Stimulated activated memory B cell treated with anti-CD40 and anti-IgM and Interleukin-4, amounts not matched to agents 10 μg/mL and 1 μg/mL and 100 μg/mL, for 72 hours (primary cell): ENCODE data around the gene VASH1.
"Not testable (repeated sequence)": the region's sequence is repeated elsewhere in the genome, so short reads cannot be mapped to it uniquely, and the experiment has no call there.

ENCODE experiments used
- ATAC-seq: fragments of 150-1000 bp; cut with Tn5 transposase; 2 replicates; pipeline ENCODE4 v1.10.0; 2021
- H3K27ac Mint-ChIP-seq: one replicate; pipeline ENCODE4 v1.8.0; 2022; ENCODE audit warnings: mild to moderate bottlenecking, mixed read lengths
- H3K27me3 Mint-ChIP-seq: one replicate; pipeline ENCODE4 v1.8.0; 2022; ENCODE audit warnings: mixed read lengths
- H3K36me3 Mint-ChIP-seq: one replicate; pipeline ENCODE4 v1.8.0; 2022; ENCODE audit warnings: mixed read lengths
- H3K4me1 Mint-ChIP-seq: one replicate; pipeline ENCODE4 v1.8.0; 2022; ENCODE audit warnings: mixed read lengths
- H3K4me3 Mint-ChIP-seq: one replicate; pipeline ENCODE4 v1.8.0; 2022; ENCODE audit warnings: mild to moderate bottlenecking, moderate library complexity, mixed read lengths
- H3K9me3 Mint-ChIP-seq: one replicate; pipeline ENCODE4 v1.8.0; 2022; ENCODE audit warnings: mixed read lengths

VASH1 gene

GRCh38 chr14:76727901-76728300 is 33.4 kb upstream of the VASH1 start:
- ATAC-seq: no peak
- Mint-ChIP-seq H3K4me1 (no peaks in the 10 kb centered on the region), H3K9me3 (no peaks in the 10 kb centered on the region), H3K36me3 (no peaks in the 10 kb centered on the region), H3K27ac (no peak overlapping the region), H3K4me3 (no peak overlapping the region), H3K27me3 (peaks cover 29% of the 10 kb centered on the region)

- peaks cover 29% of the 10 kb centered on the region for H3K27me3 Mint-ChIP-seq
- H3K4me3 Mint-ChIP-seq: no peak overlapping the region
- H3K27ac Mint-ChIP-seq: no peak overlapping the region
- H3K36me3 Mint-ChIP-seq: no peaks in the 10 kb centered on the region
- no peak for ATAC-seq
- no peaks in the 10 kb centered on the region for H3K9me3 Mint-ChIP-seq
- no peaks in the 10 kb centered on the region for H3K4me1 Mint-ChIP-seq
These were observed 32.0 kb upstream of the VASH1 start for GRCh38 chr14:76729258-76729657.

- no peak for ATAC-seq
- Mint-ChIP-seq H3K36me3 (no peaks in the 10 kb centered on the region), H3K4me3 (no peak overlapping the region), H3K27ac (no peak overlapping the region), H3K4me1 (no peaks in the 10 kb centered on the region), H3K27me3 (peaks cover 28% of the 10 kb centered on the region), H3K9me3 (no peaks in the 10 kb centered on the region)
These were observed 31.2 kb upstream of the VASH1 start for GRCh38 chr14:76729953-76730505.

GRCh38 chr14:76734501-76734900 is 26.8 kb upstream of the VASH1 start:
- not testable (repeated sequence) for H3K36me3 Mint-ChIP-seq, H3K27ac Mint-ChIP-seq, H3K4me1 Mint-ChIP-seq, H3K4me3 Mint-ChIP-seq, ATAC-seq
- peaks cover 20% of the 10 kb centered on the region for H3K27me3 Mint-ChIP-seq
- H3K9me3 Mint-ChIP-seq: peaks cover 11% of the 10 kb centered on the region

- H3K36me3 Mint-ChIP-seq: peaks cover 14% of the 10 kb centered on the region
- ATAC-seq: no peak
- no peaks in the 10 kb centered on the region for H3K4me1 Mint-ChIP-seq
- peaks cover 25% of the 10 kb centered on the region for H3K27me3 Mint-ChIP-seq
- no peak overlapping the region for H3K27ac Mint-ChIP-seq
- peaks cover 20% of the 10 kb centered on the region for H3K9me3 Mint-ChIP-seq
- H3K4me3 Mint-ChIP-seq: no peak overlapping the region
These were observed 24.8 kb upstream of the VASH1 start for GRCh38 chr14:76736514-76736913.

GRCh38 chr14:76741074-76741473 is 20.2 kb upstream of the VASH1 start:
- Mint-ChIP-seq H3K4me1 (no peaks in the 10 kb centered on the region), H3K4me3 (no peak overlapping the region), H3K36me3 (peaks cover 14% of the 10 kb centered on the region), H3K27ac (no peak overlapping the region), H3K27me3 (peaks cover 51% of the 10 kb centered on the region), H3K9me3 (peaks cover 19% of the 10 kb centered on the region)
- ATAC-seq: no peak

- no peak overlapping the region for H3K4me3 Mint-ChIP-seq
- no peak for ATAC-seq
- no peaks in the 10 kb centered on the region for H3K4me1 Mint-ChIP-seq
- H3K27ac Mint-ChIP-seq: no peak overlapping the region
- H3K27me3 Mint-ChIP-seq: peaks cover 51% of the 10 kb centered on the region
- H3K9me3 Mint-ChIP-seq: peaks cover 15% of the 10 kb centered on the region
- peaks cover 14% of the 10 kb centered on the region for H3K36me3 Mint-ChIP-seq
These were observed 19.1 kb upstream of the VASH1 start for GRCh38 chr14:76742185-76742584.

- ATAC-seq: no peak
- H3K9me3 Mint-ChIP-seq: peaks cover 15% of the 10 kb centered on the region
- H3K4me3 Mint-ChIP-seq: no peak overlapping the region
- H3K4me1 Mint-ChIP-seq: no peaks in the 10 kb centered on the region
- no peak overlapping the region for H3K27ac Mint-ChIP-seq
- H3K36me3 Mint-ChIP-seq: peaks cover 14% of the 10 kb centered on the region
- H3K27me3 Mint-ChIP-seq: peaks cover 51% of the 10 kb centered on the region
These were observed 18.3 kb upstream of the VASH1 start for GRCh38 chr14:76742966-76743365.

- Mint-ChIP-seq H3K4me1 (no peaks in the 10 kb centered on the region), H3K27me3 (peaks cover 18% of the 10 kb centered on the region), H3K36me3 (no peaks in the 10 kb centered on the region), H3K27ac (no peak overlapping the region), H3K4me3 (no peak overlapping the region), H3K9me3 (no peaks in the 10 kb centered on the region)
- no peak for ATAC-seq
These were observed 8.5 kb upstream of the VASH1 start for GRCh38 chr14:76752744-76753143.

GRCh38 chr14:76753541-76754198 is 7.6 kb upstream of the VASH1 start:
- no peaks in the 10 kb centered on the region for H3K36me3 Mint-ChIP-seq
- peaks cover 26% of the 10 kb centered on the region for H3K27me3 Mint-ChIP-seq
- no peak overlapping the region for H3K27ac Mint-ChIP-seq
- no peak overlapping the region for H3K4me3 Mint-ChIP-seq
- H3K9me3 Mint-ChIP-seq: no peaks in the 10 kb centered on the region
- no peak for ATAC-seq
- no peaks in the 10 kb centered on the region for H3K4me1 Mint-ChIP-seq

GRCh38 chr14:76754586-76754985 is 6.7 kb upstream of the VASH1 start:
- Mint-ChIP-seq H3K27ac (no peak overlapping the region), H3K4me1 (no peaks in the 10 kb centered on the region), H3K27me3 (peaks cover 36% of the 10 kb centered on the region), H3K36me3 (no peaks in the 10 kb centered on the region), H3K4me3 (no peak overlapping the region), H3K9me3 (no peaks in the 10 kb centered on the region)
- no peak for ATAC-seq

GRCh38 chr14:76755610-76756370 is 5.5 kb upstream of the VASH1 start:
- no peak overlapping the region for H3K27ac Mint-ChIP-seq
- no peaks in the 10 kb centered on the region for H3K9me3 Mint-ChIP-seq
- H3K4me1 Mint-ChIP-seq: peaks cover 2% of the 10 kb centered on the region
- no peak for ATAC-seq
- no peaks in the 10 kb centered on the region for H3K36me3 Mint-ChIP-seq
- H3K4me3 Mint-ChIP-seq: no peak overlapping the region
- peaks cover 48% of the 10 kb centered on the region for H3K27me3 Mint-ChIP-seq

GRCh38 chr14:76756371-76756750 is 4.9 kb upstream of the VASH1 start:
- Mint-ChIP-seq H3K27me3 (peaks cover 51% of the 10 kb centered on the region), H3K4me1 (peaks cover 6% of the 10 kb centered on the region)

GRCh38 chr14:76759589-76759988 is 1.7 kb upstream of the VASH1 start:
- ATAC-seq: no peak
- Mint-ChIP-seq H3K4me1 (peaks cover 14% of the 10 kb centered on the region), H3K9me3 (no peaks in the 10 kb centered on the region), H3K36me3 (no peaks in the 10 kb centered on the region), H3K4me3 (no peak overlapping the region), H3K27ac (no peak overlapping the region), H3K27me3 (peaks cover 76% of the 10 kb centered on the region)

More at GRCh38 chr14:76756371-76756750, 4.9 kb upstream of the VASH1 start:
- ATAC-seq: no peak
- Mint-ChIP-seq H3K4me3 (no peak overlapping the region), H3K9me3 (no peaks in the 10 kb centered on the region), H3K27ac (no peak overlapping the region), H3K36me3 (no peaks in the 10 kb centered on the region)

- Mint-ChIP-seq H3K27me3 (peaks cover 85% of the 10 kb centered on the region), H3K27ac (no peak overlapping the region), H3K36me3 (no peaks in the 10 kb centered on the region), H3K4me3 (peak overlapping the region; percentile 73), H3K4me1 (peaks cover 14% of the 10 kb centered on the region), H3K9me3 (no peaks in the 10 kb centered on the region)
- no peak for ATAC-seq
These were observed 735 bp upstream of the VASH1 start for GRCh38 chr14:76760331-76761135.
